ENCODE data around the gene SFT2D2.
A peak's percentile ranks its signal among the peaks of the same experiment; 100 is the strongest.

Gene SFT2D2

DNA sequence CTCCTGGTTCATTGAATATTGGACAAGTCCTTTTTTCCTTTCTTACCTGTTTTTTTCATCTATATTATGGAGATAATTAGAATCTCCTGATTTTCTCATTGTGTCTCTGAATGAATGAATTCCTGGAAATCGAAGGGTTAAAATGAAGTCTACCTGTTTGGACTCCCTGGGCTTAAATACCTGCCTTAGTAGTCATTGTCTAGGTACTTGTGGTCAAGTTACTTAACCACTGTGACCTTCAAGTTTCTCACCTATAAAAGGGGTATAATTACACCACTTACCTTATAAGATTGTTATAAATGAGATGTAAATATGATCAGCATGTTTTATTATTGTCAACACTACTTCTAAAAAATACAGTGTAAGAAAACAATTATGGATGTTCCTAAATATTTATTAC, 45.8 kb downstream of the SFT2D2 start:
- DNase-seq: no peak

DNA sequence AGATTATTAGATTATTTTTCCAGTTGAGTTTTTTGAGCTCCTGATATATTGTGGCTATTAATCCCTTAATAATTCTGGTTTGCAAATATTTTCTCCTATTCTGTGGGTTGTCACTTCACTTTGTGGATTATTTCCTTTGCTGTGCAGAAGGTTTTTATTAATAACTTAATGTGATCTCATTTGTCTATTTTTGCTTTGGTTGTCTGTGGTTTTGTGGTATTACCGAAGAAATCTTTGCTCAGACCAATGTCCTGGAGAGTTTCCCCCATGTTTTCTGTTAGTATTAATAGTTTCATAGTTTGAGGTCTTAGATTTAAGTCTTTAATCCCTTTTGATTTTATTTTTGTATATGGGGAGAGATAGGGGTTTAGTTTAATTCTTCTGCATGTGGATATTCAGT, 47.8 kb downstream of the SFT2D2 start:
- no peak for DNase-seq

DNA sequence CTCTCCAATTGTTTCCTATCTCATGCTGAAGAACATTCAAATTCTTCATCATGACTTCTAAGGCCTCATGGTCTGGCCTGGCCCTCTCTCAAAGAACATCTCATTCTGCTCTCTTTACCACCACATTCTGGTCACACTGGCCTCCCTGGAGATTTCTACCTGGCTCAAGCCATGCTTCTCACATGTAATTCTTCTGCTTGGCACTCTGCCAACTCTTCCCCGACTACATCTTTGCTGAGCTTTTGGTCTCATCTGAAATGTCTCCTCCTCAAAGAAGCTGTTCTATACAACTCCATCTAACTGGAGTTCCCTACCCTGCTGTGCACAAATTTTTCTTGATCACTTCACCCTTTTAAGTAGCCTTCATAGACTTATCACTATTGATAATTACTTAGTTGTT, 53.4 kb downstream of the SFT2D2 start:
- DNase-seq: no peak

DNA sequence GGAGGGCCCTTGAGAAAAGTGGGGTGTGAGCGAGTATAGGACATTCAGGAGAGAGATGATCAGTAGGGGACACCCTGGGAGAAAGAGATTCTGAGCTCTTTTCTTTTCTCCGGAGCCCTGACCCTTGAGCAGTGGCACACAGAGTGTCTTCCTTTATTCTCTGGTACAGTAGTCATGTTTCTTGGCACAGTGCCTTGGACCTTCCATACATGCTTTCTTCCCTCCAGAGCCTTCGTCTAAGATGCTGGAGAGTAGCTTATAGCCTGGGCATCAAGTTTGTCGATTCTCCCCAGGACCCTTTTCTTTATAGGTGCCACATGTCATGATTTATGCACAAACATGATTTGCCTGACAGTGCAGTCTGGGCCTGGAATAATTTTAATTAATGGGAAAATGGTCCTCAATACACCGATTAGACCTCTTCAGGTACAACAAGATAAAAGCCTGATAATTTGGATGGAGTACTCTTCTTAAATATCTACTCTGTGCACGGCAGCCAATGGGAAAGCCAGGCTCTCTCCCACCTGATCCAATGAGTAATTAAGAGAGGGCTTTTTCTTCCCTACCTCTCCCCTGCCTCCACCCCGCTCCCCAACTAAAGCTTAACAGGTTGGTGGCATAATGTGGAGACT, 54.6 kb downstream of the SFT2D2 start, which contains the start of gene TBX19:
TSS of gene TBX19 (plus strand) at position 582 of the 632 bp plus-strand sequence. CDS start 214 bp downstream, outside the sequence.
- DNase-seq: no peak

DNA sequence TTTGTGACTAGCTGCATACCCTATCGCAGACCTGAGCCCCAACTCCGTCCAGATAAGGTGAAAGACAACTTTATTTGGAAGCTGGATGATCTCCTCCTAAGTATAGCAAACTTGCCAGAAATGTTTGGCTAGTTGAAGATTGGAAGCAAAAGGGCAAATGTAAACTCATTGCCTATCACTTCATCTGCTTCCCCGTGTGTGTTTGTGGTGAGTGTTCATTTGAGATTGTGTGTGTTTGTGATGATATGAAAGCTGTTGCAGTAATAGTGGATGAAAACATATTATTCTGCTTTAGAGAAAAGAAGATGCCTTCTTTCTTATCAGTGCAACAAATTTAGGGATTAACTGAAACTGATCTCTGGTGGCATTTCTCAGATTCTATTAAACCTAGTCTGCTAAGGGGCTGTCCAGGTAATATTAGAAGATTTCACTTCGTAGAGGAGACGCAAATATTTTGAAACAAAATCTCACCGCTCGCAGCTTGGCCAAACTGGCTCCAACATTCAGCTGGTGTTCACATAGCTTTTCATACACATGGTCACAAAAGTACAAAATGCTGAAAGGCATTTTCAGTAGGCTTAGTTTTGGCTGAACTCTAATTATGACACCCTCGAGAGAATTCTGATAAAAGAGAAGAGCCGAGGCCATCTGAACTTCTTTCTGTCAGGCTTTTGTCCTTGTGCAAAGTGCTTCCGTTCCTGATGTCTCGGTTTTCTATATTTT, 56.0 kb downstream of the SFT2D2 start:
- DNase-seq: no peak

DNA sequence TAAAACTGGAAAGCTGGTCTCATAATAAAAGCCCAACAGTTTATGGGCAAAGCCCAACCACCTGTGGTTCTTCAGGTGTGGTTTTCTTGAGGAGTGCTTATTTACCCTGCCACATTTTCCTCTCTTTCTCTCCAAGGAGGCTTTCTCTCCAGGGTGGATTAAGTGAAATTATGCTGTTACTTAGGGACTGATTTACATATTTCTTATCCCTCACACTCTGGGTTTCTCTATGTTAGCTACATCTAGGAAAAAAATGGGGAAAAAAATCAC, 59.7 kb downstream of the SFT2D2 start:
- DNase-seq: peak; percentile 40 to 47

DNA sequence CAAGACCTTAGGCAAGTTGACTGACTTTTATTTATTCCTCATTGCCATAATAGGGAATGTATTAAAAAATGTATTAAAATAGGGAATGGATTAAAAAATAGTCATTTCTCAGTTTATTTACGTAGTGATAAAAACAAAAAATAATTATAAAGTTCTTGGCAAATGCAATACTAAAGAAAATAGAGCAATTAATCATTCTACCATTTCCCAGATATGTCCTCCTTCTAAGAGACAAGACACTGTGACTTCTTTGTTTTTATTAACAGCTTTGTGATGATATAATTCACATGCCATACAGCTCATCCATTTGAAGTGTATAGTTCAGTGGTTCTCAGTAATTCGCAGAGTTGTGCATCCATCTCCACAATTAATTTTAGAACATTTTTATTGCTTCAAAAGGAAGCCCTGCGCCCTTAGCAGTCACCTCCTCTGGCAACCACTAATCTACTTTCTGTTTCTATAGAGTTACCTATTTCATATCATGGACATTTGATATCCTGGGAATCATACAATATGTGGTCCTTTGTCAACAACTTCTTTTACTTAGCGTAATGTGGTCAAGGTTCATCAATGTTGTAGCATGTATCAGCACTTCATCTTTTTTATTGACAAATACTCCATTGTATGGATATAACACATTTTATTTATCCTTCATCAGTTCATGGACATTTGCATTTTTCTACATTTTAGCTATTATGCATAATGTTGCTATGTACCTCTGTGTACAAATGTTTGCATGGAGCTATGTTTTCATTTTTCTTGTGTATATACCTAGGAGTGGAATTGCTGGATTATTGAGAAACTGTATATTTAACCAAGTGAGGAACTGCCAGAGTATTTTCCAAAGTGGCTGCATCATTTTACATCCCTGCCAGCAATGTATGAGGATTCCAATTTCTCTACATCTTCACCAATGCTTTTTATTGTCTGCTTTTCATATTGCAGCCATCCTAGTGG, 60.4 kb downstream of the SFT2D2 start:
- no peak for DNase-seq

DNA sequence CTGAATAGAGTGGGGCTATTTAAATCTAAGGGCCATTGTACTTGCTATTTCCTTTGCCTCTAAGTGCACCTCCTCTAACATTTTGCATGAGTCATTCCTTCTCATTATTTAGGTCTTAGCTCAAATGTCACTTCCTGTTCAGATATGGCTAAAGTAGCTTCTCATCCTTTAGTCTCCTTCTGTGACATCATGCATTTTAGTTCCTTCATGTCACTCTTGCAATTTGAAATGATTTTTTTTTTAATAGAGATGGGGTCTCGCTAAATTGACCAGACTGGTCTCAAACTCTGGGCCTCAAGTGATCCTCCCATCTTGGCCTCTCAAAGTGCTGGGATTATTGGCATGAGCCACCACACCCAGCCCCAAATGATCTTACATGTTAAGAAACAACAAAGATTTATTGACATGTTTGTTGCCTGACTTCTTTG, 61.4 kb downstream of the SFT2D2 start:
- no peak for DNase-seq

DNA sequence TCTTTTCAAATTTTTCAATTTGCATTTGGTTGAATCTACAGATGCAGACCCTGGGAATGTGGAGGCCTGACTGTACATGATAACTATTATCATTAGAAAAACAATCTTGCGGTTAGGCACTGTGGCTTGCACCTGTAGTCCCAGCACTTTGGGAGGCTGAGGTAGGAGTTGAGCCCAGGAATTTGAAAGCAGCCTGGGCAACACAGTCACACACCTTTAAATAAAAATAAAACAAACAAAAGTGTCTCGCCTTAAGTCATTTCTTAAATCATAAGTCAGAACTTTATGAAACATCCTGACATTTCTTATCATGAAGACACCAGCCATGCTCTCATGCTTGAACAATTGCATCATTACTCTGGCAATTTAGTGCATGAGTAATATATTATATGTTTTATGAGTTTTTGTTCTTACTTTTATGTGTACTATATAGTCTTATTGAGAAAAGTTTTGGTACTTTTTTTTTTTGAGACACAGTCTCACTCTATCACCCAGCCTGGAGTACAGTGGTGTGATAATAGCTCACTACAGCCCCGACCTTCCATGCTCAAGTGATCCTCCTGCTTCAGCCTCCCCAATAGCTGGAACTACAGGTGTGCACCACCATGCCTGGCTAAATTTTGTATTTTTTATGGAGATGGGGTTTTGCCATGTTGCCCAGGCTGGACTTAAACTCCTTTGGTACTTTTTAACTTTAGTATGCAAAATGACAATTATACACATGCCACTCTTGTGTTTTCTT, 62.7 kb downstream of the SFT2D2 start:
- DNase-seq: no peak

DNA sequence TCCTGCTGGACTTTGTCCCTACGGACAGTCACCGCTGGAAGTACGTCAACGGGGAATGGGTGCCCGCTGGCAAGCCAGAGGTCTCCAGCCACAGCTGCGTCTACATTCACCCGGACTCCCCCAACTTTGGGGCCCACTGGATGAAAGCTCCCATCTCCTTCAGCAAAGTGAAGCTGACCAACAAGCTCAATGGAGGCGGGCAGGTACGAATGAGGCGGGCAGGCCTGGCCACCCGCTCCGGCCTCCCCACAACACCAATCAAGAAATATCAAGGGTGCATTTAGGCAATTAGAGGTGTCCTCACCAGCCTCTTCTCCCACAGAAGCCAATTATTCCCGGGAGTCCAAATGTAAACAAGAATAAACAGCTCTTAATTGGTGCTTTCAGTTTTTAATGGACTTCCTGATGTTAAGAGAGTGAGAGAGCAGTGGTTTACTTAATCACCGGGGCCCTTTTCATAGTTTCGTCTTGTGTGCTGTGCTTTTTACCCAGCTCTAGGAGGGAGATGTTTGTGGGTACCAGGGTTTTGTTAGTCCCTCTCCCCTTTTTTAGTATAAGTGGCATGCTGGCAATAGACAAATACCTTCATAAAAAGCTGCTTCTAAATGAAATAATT, 65.5 kb downstream of the SFT2D2 start:
- no peak for DNase-seq

DNA sequence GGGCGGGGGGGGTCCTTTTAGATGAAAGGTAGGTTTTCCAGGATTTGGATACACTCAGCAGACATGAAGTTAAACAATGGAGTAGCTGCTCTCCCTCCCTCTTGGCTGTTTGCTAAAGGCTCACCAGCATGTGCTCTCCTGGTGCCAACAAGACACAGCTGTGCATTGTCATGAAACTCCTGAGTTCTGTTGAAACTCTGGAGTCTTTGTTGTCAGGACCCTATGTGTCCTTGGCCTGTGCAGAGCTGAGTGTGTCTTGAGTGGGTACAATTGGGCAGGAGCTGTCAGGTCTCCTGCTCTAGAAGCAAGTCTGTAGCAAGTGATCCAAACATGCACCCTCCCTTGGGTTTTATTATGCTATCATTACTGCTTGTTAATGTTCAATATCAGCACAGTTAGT, 67.6 kb downstream of the SFT2D2 start:
- no peak for DNase-seq

DNA sequence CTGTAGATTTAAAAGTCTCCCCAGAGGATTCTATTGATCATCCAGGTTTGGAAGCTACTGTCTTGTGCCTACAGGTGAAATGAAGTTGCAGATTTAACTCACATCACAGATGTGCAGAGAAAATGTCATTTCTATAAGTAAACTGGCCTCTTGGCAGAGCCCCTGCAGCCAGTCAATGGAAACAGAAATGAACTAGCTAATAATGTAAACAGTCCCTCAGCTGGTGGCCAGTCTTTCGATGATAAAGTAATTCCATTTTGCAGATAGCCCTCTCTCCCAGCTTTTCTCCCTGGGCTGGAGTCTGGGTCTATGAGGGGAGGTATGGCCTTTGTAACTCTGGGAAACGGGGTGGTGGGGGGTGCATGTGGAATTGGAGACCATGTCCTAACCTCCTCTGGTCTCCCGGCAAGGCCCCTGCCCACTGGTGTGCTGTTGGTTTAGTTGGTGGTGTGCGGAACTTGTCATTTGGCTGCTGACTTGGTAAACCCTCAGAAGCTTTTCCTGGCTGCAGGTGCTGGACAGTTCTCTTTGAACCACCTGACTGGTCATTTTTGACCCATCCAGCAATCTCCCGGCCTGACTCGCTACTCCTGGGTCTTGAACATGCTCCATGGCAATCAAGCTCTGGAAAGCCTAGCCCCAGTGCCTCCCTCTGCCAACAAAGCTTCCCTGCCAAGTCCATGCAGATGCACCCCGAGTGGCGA, 69.8 kb downstream of the SFT2D2 start:
- no peak for DNase-seq

DNA sequence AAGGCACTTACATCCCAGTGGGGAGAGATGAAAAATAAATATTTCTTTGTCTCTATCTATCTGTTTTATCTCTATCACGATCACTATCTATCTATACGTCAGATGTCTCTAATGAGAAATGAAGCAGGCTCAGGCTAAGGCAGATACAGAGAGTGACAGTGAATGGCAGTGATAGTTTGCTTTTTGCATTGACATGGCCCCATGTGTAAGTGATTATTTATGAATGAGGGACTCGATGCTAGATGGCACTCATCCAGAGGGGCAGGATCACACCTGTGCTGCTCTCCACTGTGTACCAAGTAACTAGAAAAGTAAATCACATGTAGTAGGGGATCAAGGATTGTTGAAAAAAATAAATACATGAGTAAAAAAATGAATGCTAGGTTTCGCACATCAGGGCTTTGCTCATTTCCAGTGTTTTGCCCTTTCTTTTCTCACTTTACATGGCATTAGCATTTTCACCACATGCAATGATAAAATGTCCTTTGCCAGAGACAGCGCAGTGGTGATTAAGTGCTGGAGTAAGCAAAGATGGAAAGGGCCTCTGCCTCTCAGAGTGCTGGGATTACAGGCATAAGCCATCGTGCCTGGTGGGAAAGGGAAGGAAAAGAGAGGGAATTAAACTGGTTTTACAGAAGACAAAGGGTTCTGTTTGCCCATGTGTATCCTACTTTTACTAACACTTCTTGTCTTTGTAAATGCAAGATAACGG, 71.4 kb downstream of the SFT2D2 start:
- DNase-seq: no peak

DNA sequence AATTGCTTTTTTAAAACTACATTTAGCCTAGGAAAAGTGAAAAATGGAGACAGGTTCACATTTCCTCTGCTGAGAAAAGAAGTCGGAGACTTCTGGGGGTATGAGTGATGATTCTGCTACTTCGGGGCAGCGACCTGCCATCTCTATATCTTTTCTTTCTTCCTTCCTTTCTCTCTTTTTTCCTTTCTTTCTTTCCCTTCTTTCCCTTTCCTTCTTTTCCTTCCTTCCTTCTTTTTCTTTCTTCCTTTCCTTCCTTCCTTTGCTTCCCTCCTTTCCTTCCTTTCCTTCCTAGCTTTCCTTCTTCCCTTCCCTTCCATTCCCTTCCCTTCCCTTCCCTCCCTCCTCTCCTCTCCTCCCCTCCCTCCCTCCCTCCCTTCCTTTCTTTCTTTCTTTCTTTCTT, 72.6 kb downstream of the SFT2D2 start:
- DNase-seq: no peak

DNA sequence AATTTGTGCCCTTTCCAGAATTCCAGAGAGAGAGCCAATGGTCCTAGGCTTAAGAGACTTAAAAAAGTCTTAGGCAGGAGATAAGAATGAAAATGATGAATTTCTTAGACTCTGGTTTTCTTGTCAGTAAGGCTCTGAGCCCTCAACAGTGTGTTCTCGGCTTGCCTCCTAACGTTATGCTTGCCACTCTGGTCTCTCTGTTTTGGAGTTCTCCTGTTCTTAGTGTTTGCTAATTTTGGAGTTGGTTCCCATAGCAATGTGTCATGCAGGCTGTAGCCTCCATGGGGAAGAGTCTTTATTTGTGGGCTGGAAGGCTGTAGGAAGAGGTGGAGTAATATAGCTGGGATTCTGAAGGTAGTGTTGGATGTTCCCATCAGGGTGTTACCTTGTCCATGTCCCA, 74.8 kb downstream of the SFT2D2 start:
- DNase-seq: no peak

DNA sequence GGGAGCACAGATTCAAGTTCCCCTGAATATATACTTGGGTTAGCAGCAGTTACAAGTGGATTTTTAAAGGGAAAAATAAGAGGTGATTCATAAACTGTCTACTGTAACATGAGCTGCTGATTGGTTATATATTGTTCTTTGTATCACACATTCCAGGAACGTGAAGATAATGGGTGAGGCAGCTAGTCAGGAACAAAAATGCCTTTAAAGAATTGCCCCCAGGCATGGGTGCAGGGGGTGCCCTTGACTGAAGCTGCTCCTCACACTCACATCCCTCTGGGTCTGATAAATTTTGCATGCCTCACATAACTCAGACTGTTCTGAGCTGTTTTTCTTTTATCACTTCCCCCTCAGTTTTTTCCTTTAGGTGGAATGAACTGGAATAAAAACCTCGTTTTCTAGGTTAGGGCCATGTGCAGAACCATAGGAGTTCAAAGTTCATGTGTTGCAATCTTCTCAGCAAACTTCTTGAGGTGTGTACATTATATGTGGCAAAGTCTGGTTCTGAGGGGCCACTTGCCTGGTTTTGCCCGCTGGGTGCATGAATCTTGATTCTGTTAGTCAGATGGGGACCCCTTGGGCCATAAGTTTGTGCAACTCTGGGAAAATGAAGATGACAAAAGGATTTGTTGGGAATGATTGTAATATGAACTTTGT, 76.0 kb downstream of the SFT2D2 start:
- no peak for DNase-seq
